HepG2 (cell line): ENCODE measurements around the gene SLC12A3. TPM values are rescaled to one million over a fixed set of nuclear protein-coding genes. Genes with fewer than 3 reads are reported as not detected.
A peak's percentile ranks its signal among the peaks of the same experiment; 100 is the strongest.

ENCODE experiments used
- CHD4 ChIP-seq: fragments of 200-600 bp; sonication (generic); IDR thresholded peaks from 2 replicates; pipeline ENCODE4 v1.7.0; 2017; ENCODE audit warnings: mild to moderate bottlenecking, low read length, borderline replicate concordance
- FOXP1 ChIP-seq, 2 experiments: fragments of 450-650 bp in 1 of 2; IDR thresholded peaks; 2 replicates each; pipeline ENCODE4 v1.6.1; 2017 to 2018; ENCODE audit warnings: antibody characterized with exemption in 1 of 2
- GMEB1 ChIP-seq: sonication (generic); formaldehyde crosslinking; IDR thresholded peaks from 2 replicates; pipeline ENCODE4 v1.5.1; 2020; ENCODE audit warnings: missing genetic modification reagents, mild to moderate bottlenecking, borderline replicate concordance
- IKZF1 ChIP-seq: fragments of 450-650 bp; IDR thresholded peaks from 2 replicates; pipeline ENCODE4 v1.7.1; 2016
- IRX3 ChIP-seq: sonication (generic); formaldehyde crosslinking; IDR thresholded peaks from 2 replicates; pipeline ENCODE4 v1.8.1; 2023; ENCODE audit warnings: mild to moderate bottlenecking, low read depth, missing genetic modification reagents, borderline replicate concordance
- KDM5A ChIP-seq: fragments of 200-600 bp; sonication (generic); IDR thresholded peaks from 2 replicates; pipeline ENCODE4 v1.7.0; 2018; ENCODE audit warnings: antibody characterized with exemption, mild to moderate bottlenecking, low read length, borderline replicate concordance
- MYC ChIP-seq: sonication (generic); formaldehyde crosslinking; IDR thresholded peaks from 2 replicates; pipeline ENCODE4 v1.9.0; 2021; ENCODE audit warnings: missing genetic modification reagents, borderline replicate concordance
- PHF21A ChIP-seq: sonication (generic); formaldehyde crosslinking; IDR thresholded peaks from 2 replicates; pipeline ENCODE4 v1.5.0; 2020; ENCODE audit warnings: mild to moderate bottlenecking, missing genetic modification reagents
- SMC3 ChIP-seq: IDR thresholded peaks from 2 replicates; pipeline ENCODE4 v1.6.1; 2011; ENCODE audit warnings: low read length, improper control_type of control experiment
- SOX6 ChIP-seq, 2 experiments: fragments of 450-650 bp in 1 of 2; sonication (generic) in 1 of 2; formaldehyde crosslinking in 1 of 2; IDR thresholded peaks; 2 replicates each; pipeline versions ENCODE4 v1.4.0 to v1.6.1; 2017 to 2020; ENCODE audit warnings: antibody characterized with exemption in 1 of 2, mild to moderate bottlenecking in 1 of 2, missing genetic modification reagents in 1 of 2
- ZBTB7A ChIP-seq: sonication (generic); formaldehyde crosslinking; IDR thresholded peaks from 2 replicates; pipeline ENCODE4 v1.8.0; 2022; ENCODE audit warnings: mild to moderate bottlenecking, missing genetic modification reagents
- ZNF12 ChIP-seq: sonication (generic); formaldehyde crosslinking; IDR thresholded peaks from 2 replicates; pipeline ENCODE4 v1.5.0; 2020; ENCODE audit warnings: missing genetic modification reagents
- ZNF251 ChIP-seq: sonication (generic); formaldehyde crosslinking; IDR thresholded peaks from 2 replicates; pipeline ENCODE4 v1.9.0; 2021; ENCODE audit warnings: mild to moderate bottlenecking, missing genetic modification reagents
- ZNF501 ChIP-seq: sonication (generic); formaldehyde crosslinking; IDR thresholded peaks from 2 replicates; pipeline ENCODE4 v1.5.1; 2020; ENCODE audit warnings: mild to moderate bottlenecking, moderate library complexity, missing genetic modification reagents
- ZNF543 ChIP-seq: sonication (generic); formaldehyde crosslinking; IDR thresholded peaks from 2 replicates; pipeline ENCODE4 v1.4.0; 2020; ENCODE audit warnings: mild to moderate bottlenecking, missing genetic modification reagents
- ZNF773 ChIP-seq: sonication (generic); formaldehyde crosslinking; IDR thresholded peaks from 2 replicates; pipeline ENCODE4 v1.4.0; 2020; ENCODE audit warnings: missing genetic modification reagents, borderline replicate concordance
- ZSCAN5A ChIP-seq: sonication (generic); formaldehyde crosslinking; IDR thresholded peaks from 2 replicates; pipeline ENCODE4 v1.8.0; 2022; ENCODE audit warnings: mild to moderate bottlenecking, missing genetic modification reagents, borderline replicate concordance
- polyA plus RNA-seq, 8 experiments: library from polyadenylated mRNA; depleted of rRNA in 3 of 8; stranded (reverse) in 7 of 8; unstranded in 1 of 8; fragments of >200 nt; fragmentation: Illumina TruSeq in 4 of 8; extraction: Trizol in 4 of 8; gene quantifications; 2 replicates each; pipeline versions ENCODE4 v1.2.1 to v1.2.3, GENCODE V29; 2011 to 2016; ENCODE audit warnings: low read depth in 4 of 8, missing spikeins in 1 of 8, mixed read lengths in 1 of 8; ENCODE audit not compliant: insufficient read depth in 1 of 8
- total RNA-seq, 5 experiments: library from RNA; depleted of rRNA; stranded (reverse); fragments of >200 nt; fragmentation: Illumina TruSeq; extraction: Trizol; gene quantifications; 2 replicates each; pipeline ENCODE4 v1.2.3, GENCODE V29; 2016; ENCODE audit warnings: low read depth in 1 of 5
- TF ChIP-seq, protein P1 (sequence below): sonication (generic); formaldehyde crosslinking; IDR thresholded peaks from 2 replicates; pipeline ENCODE4 v1.4.0; 2020; ENCODE audit warnings: mild to moderate bottlenecking, missing genetic modification reagents, borderline replicate concordance
- TF ChIP-seq, protein P2 (sequence below): sonication (generic); formaldehyde crosslinking; IDR thresholded peaks from 2 replicates; pipeline ENCODE4 v1.5.0; 2020; ENCODE audit warnings: mild to moderate bottlenecking, missing genetic modification reagents

The SLC12A3 gene
- total and polyA plus RNA-seq, 2 of the 13 experiments (the other 11 are each of a cell fraction or from before 2014, with no cell fraction given) = 6.2 TPM; not detected in 1

DNA sequence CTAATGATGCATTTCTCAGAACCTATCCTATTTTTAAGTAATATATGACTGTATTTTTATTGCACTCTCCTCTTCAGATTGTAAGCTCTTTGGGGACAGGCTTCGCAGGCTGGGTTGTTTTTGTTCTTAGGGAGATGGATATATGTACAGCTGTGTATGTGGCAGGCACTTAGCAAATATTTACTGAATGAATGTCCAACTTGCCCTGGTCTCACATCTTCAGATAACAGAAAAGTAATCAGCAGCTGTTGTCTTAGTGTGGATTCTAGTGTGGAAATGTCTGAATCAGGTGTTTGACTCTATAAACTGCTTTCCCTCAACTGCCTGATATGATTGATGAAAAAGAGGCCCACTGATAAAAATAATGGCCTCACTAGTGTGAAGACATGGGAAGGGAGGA is 47.1 kb upstream of the SLC12A3 start (continued):
- TF ChIP-seq IKZF1 (no peak), CHD4 (no peak), ZNF12 (CRISPR knock-in tag) (peak; percentile 48; the same call in 1 of the 2 replicates), ZBTB7A (no peak), IRX3 (no peak), GMEB1 (no peak), KDM5A (no peak), MYC (no peak), SOX6 (IDR thresholded peaks at IDR 0.05) (no peak), SOX6 (CRISPR knock-in tag; IDR thresholded peaks at IDR 0.05) (peak; percentile 83), PHF21A (CRISPR knock-in tag) (peak; percentile 62), FOXP1 (IDR thresholded peaks at IDR 0.05) (peak; percentile 31; the same call in 1 of the 2 replicates), FOXP1 (CRISPR knock-in tag; IDR thresholded peaks at IDR 0.05) (peak; percentile 93), ZNF543 (CRISPR knock-in tag) (no peak), ZNF501 (CRISPR knock-in tag) (no peak), ZSCAN5A (CRISPR knock-in tag) (no peak), SMC3 (no peak), ZNF773 (CRISPR knock-in tag) (no peak), ZNF251 (CRISPR knock-in tag) (no peak)
- TF ChIP-seq, protein P1, sequence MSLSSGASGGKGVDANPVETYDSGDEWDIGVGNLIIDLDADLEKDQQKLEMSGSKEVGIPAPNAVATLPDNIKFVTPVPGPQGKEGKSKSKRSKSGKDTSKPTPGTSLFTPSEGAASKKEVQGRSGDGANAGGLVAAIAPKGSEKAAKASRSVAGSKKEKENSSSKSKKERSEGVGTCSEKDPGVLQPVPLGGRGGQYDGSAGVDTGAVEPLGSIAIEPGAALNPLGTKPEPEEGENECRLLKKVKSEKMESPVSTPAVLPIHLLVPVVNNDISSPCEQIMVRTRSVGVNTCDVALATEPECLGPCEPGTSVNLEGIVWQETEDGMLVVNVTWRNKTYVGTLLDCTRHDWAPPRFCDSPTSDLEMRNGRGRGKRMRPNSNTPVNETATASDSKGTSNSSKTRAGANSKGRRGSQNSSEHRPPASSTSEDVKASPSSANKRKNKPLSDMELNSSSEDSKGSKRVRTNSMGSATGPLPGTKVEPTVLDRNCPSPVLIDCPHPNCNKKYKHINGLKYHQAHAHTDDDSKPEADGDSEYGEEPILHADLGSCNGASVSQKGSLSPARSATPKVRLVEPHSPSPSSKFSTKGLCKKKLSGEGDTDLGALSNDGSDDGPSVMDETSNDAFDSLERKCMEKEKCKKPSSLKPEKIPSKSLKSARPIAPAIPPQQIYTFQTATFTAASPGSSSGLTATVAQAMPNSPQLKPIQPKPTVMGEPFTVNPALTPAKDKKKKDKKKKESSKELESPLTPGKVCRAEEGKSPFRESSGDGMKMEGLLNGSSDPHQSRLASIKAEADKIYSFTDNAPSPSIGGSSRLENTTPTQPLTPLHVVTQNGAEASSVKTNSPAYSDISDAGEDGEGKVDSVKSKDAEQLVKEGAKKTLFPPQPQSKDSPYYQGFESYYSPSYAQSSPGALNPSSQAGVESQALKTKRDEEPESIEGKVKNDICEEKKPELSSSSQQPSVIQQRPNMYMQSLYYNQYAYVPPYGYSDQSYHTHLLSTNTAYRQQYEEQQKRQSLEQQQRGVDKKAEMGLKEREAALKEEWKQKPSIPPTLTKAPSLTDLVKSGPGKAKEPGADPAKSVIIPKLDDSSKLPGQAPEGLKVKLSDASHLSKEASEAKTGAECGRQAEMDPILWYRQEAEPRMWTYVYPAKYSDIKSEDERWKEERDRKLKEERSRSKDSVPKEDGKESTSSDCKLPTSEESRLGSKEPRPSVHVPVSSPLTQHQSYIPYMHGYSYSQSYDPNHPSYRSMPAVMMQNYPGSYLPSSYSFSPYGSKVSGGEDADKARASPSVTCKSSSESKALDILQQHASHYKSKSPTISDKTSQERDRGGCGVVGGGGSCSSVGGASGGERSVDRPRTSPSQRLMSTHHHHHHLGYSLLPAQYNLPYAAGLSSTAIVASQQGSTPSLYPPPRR (CRISPR knock-in tag) = peak; percentile 90; the same call in 1 of the 2 replicates
- TF ChIP-seq, protein P2, sequence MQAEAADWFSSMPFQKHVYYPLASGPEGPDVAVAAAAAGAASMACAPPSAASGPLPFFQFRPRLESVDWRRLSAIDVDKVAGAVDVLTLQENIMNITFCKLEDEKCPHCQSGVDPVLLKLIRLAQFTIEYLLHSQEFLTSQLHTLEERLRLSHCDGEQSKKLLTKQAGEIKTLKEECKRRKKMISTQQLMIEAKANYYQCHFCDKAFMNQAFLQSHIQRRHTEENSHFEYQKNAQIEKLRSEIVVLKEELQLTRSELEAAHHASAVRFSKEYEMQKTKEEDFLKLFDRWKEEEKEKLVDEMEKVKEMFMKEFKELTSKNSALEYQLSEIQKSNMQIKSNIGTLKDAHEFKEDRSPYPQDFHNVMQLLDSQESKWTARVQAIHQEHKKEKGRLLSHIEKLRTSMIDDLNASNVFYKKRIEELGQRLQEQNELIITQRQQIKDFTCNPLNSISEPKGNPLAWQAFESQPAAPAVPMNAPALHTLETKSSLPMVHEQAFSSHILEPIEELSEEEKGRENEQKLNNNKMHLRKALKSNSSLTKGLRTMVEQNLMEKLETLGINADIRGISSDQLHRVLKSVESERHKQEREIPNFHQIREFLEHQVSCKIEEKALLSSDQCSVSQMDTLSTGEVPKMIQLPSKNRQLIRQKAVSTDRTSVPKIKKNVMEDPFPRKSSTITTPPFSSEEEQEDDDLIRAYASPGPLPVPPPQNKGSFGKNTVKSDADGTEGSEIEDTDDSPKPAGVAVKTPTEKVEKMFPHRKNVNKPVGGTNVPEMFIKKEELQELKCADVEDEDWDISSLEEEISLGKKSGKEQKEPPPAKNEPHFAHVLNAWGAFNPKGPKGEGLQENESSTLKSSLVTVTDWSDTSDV (CRISPR knock-in tag) = no peak
